Right ventricle myocardium inferior (tissue), 1 donor: ENCODE data around the gene MAP4K1. TPM values are rescaled to one million over a fixed set of nuclear protein-coding genes. Genes with fewer than 3 reads are reported as not detected.

Experiments used
- ATAC-seq: fragments of 200-7000 bp; cut with Tn5 transposase; one replicate; pipeline ENCODE4 v1.9.1; 2020; ENCODE audit warnings: mild to moderate bottlenecking, moderate library complexity
- DNase-seq: peaks from one replicate; pipeline ENCODE4 v3.0.0; 2021; ENCODE audit errors: missing footprints
- intact Hi-C: fragments of 100-400 bp; cut with DNase I; formaldehyde crosslinking; loops from one replicate; pipeline ENCODE4 v1.11.0; 2022
- total RNA-seq: library from RNA; stranded (reverse); fragmentation: NEBNext Ultra II Directional; extraction: Animal tissue kit (Norgen Biotek cat#: 25700); gene quantifications from one replicate; pipeline ENCODE4 v1.2.1, GENCODE V29; 2021
- donor health status: DM: no; HTN: yes; CAD: no; lungs with severe emphysema.

Gene MAP4K1
- total RNA-seq, 1 donor from 2014 or later, result 3.1 TPM

DNA sequence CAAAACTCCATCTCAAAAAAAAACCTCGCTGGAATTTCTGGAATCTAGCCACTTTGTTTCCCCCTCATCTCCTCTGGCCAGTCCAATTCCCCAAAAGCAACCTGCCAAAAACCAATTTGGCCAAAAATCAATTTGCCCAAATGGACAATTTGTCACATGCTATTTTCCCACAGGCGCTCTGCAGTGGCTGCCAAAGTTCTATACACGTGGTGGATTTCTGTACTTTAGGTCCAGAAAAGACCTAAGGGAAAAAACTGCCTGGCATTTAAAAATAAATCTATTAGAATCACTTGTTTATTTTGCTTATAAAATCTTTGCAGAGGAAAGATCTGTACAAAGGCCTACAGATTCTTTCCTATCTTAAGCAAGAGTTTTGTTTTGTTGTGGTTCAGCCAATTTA, 79.4 kb downstream of the MAP4K1 start:
- ATAC-seq (no peak), DNase-seq (no peak)
- intact Hi-C loops, result no loop called here

Other genes with a start within 250 kb of the MAP4K1 start
- gene PSMD8, start 243.4 kb downstream of the MAP4K1 start, total RNA-seq, result 280 TPM
- not detected for gene GGN, start 229.9 kb downstream of the MAP4K1 start, total RNA-seq
- 0.16 TPM for gene SPRED3, start 229.3 kb downstream of the MAP4K1 start, total RNA-seq
- 15.1 TPM for gene FAM98C, start 214.9 kb downstream of the MAP4K1 start, total RNA-seq
- gene RASGRP4, start 191.7 kb downstream of the MAP4K1 start, total RNA-seq, result 1.7 TPM
- gene RYR1, start 184.3 kb downstream of the MAP4K1 start, total RNA-seq, result 0.81 TPM
- gene EIF3K, start 1.2 kb upstream of the MAP4K1 start, total RNA-seq, result 660 TPM
- gene ACTN4, start 29.7 kb upstream of the MAP4K1 start, total RNA-seq, result 145 TPM
- gene CAPN12, start 126.5 kb upstream of the MAP4K1 start, total RNA-seq, result not detected
- not detected for gene LGALS7, start 155.6 kb upstream of the MAP4K1 start, total RNA-seq
- not detected for gene LGALS7B, start 171.2 kb upstream of the MAP4K1 start, total RNA-seq
- 0.76 TPM for gene LGALS4, start 195.0 kb upstream of the MAP4K1 start, total RNA-seq
- 1,308 TPM for gene ECH1, start 213.8 kb upstream of the MAP4K1 start, total RNA-seq
- 184 TPM for gene HNRNPL, start 232.0 kb upstream of the MAP4K1 start, total RNA-seq